K562 (cell line): ENCODE results near the gene NMT1. TPM values are rescaled to one million over a fixed set of nuclear protein-coding genes. Genes with fewer than 3 reads are reported as not detected.

ENCODE experiments used
- GATAD2A ChIP-seq: fragments of 450-650 bp; IDR thresholded peaks from 2 replicates; pipeline ENCODE4 v1.6.1; 2017
- HDAC3 ChIP-seq: fragments of 450-650 bp; IDR thresholded peaks from 2 replicates; pipeline ENCODE4 v1.6.1; 2018; ENCODE audit warnings: borderline replicate concordance, mild to moderate bottlenecking, moderate library complexity; ENCODE audit not compliant: partially characterized antibody
- HNRNPH1 ChIP-seq: fragments of 200-400 bp; formaldehyde crosslinking; optimal IDR thresholded peaks from 2 replicates; pipeline ENCODE3; 2017; ENCODE audit warnings: low read depth, mild to moderate bottlenecking, low read length, moderate library complexity
- MEF2A ChIP-seq: IDR thresholded peaks from 2 replicates; pipeline ENCODE4 v1.6.1; 2011; ENCODE audit warnings: low read depth, mild to moderate bottlenecking, low read length, moderate library complexity; ENCODE audit not compliant: control insufficient read depth
- NELFE ChIP-seq: IDR thresholded peaks from 2 replicates; pipeline ENCODE4 v1.6.1; 2011; ENCODE audit warnings: mild to moderate bottlenecking; ENCODE audit not compliant: insufficient read depth, insufficient read length
- NR2C2 ChIP-seq, 2 experiments: fragments of 200-800 bp in 1 of 2; sonication (Bioruptor generic) in 1 of 2; sonication (generic) in 1 of 2; formaldehyde crosslinking in 1 of 2; IDR thresholded peaks; 2 replicates each; pipeline versions ENCODE4 v1.6.1 to v1.8.0; 2016 to 2022; ENCODE audit warnings: mild to moderate bottlenecking in 1 of 2, missing compliant biosample characterization in 1 of 2, missing genetic modification characterization in 1 of 2, missing genetic modification reagents in 1 of 2
- NR2F6 ChIP-seq: fragments of 450-650 bp; formaldehyde crosslinking; IDR thresholded peaks from 2 replicates; pipeline ENCODE4 v1.4.0; 2020; ENCODE audit warnings: mild to moderate bottlenecking
- PRMT5 ChIP-seq: sonication (generic); formaldehyde crosslinking; IDR thresholded peaks from 2 replicates; pipeline ENCODE4 v1.5.0; 2020; ENCODE audit warnings: missing genetic modification reagents
- STAG1 ChIP-seq: sonication (generic); formaldehyde crosslinking; IDR thresholded peaks from 2 replicates; pipeline ENCODE4 v1.5.0; 2020; ENCODE audit warnings: missing genetic modification reagents, borderline replicate concordance
- THRAP3 ChIP-seq: fragments of 450-650 bp; IDR thresholded peaks from 2 replicates; pipeline ENCODE4 v1.6.1; 2016; ENCODE audit warnings: mild to moderate bottlenecking, inconsistent platforms, borderline replicate concordance
- ZNF830 ChIP-seq: fragments of 250-450 bp; sonication (Bioruptor Pico); IDR thresholded peaks from 2 replicates; pipeline ENCODE4 v1.5.0; 2021; ENCODE audit warnings: mild to moderate bottlenecking
- polyA plus RNA-seq, 8 experiments: library from polyadenylated mRNA; depleted of rRNA in 4 of 8; stranded (reverse) in 5 of 8; unstranded in 3 of 8; fragments of >200 nt; fragmentation: Nextera tagmentation in 2 of 8; fragmentation: Illumina TruSeq in 1 of 8; extraction: Ambion mirVana in 2 of 8; extraction: Trizol in 1 of 8; gene quantifications; 2 replicates each; pipeline versions ENCODE4 v1.2.1 to v1.2.3, GENCODE V29; 2011 to 2014; ENCODE audit warnings: inconsistent platforms in 1 of 8, missing spikeins in 1 of 8
- total RNA-seq, 7 experiments: library from RNA; depleted of rRNA in 6 of 7; stranded (reverse); fragments of >200 nt in 6 of 7; fragmentation: Illumina TruSeq in 2 of 7; extraction: Trizol in 2 of 7; gene quantifications; 2 replicates each; pipeline versions ENCODE4 v1.2.1 to v1.2.3, GENCODE V29; 2011 to 2021; ENCODE audit warnings: low replicate concordance in 1 of 7
- TF ChIP-seq, protein P1 (sequence below): fragments of 150-350 bp; IDR thresholded peaks from 2 replicates; pipeline ENCODE4 v1.6.1; 2014; ENCODE audit warnings: low read depth, mild to moderate bottlenecking, low read length, borderline replicate concordance
- TF ChIP-seq, protein P2 (sequence below): IDR thresholded peaks from 2 replicates; pipeline ENCODE4 v1.6.1; 2016; ENCODE audit warnings: missing genetic modification characterization, missing compliant biosample characterization
- TF ChIP-seq, protein P3 (sequence below), 2 experiments: fragments of 450-650 bp; IDR thresholded peaks; 2 replicates each; pipeline ENCODE4 v1.6.1; 2016
- TF ChIP-seq, protein P4 (sequence below): fragments of 250-450 bp; sonication (Bioruptor Pico); IDR thresholded peaks from 2 replicates; pipeline ENCODE4 v1.5.0; 2021
- TF ChIP-seq, protein P5 (sequence below): sonication (generic); formaldehyde crosslinking; IDR thresholded peaks from 2 replicates; pipeline ENCODE4 v1.8.0; 2022; ENCODE audit warnings: mild to moderate bottlenecking, missing genetic modification reagents, borderline replicate concordance

Gene NMT1
- total and polyA plus RNA-seq, 9 of the 15 experiments (the other 6 are each of a cell fraction or from before 2014, with no cell fraction given) = 86.7 to 569 (median 213) TPM

DNA sequence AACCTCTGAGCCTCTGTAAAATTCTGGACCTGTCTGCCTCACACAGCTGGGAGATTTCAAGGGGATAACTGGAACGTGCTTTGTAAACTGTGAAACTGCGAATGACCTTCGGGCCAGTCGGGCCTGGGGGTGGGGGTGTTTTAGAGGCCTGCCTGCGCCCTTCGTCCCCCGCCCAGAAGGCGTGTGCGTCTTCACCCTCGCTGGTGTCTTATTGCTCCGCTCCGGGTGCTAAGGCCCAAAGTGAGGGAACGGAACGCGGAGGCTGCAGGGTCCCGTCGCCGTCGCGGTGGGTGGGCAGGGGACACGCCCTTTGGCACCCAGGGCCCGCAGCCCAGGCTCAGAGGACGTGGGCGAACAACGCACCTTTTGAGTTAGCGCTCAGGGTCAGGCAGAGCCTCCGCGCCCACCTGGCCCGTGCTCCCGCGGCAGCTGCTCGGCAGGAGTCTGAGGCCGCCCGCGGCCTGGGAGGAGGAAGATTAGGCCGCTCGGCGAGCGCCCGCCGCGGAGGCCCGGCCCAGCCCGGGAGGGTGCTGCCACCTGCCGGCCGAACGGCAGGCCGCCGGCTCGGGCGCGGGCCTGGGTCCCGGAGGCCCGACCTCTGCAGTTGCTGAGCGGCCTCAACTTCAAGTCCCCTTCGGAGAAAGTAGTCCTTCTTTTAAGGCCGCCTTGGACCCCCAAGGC lies 39.4 kb upstream of the NMT1 start (continued):
- TF ChIP-seq, protein P1, sequence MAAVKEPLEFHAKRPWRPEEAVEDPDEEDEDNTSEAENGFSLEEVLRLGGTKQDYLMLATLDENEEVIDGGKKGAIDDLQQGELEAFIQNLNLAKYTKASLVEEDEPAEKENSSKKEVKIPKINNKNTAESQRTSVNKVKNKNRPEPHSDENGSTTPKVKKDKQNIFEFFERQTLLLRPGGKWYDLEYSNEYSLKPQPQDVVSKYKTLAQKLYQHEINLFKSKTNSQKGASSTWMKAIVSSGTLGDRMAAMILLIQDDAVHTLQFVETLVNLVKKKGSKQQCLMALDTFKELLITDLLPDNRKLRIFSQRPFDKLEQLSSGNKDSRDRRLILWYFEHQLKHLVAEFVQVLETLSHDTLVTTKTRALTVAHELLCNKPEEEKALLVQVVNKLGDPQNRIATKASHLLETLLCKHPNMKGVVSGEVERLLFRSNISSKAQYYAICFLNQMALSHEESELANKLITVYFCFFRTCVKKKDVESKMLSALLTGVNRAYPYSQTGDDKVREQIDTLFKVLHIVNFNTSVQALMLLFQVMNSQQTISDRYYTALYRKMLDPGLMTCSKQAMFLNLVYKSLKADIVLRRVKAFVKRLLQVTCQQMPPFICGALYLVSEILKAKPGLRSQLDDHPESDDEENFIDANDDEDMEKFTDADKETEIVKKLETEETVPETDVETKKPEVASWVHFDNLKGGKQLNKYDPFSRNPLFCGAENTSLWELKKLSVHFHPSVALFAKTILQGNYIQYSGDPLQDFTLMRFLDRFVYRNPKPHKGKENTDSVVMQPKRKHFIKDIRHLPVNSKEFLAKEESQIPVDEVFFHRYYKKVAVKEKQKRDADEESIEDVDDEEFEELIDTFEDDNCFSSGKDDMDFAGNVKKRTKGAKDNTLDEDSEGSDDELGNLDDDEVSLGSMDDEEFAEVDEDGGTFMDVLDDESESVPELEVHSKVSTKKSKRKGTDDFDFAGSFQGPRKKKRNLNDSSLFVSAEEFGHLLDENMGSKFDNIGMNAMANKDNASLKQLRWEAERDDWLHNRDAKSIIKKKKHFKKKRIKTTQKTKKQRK = no peak
- TF ChIP-seq THRAP3 (no peak), NR2C2 (CRISPR knock-in tag; IDR thresholded peaks at IDR 0.05) (no peak), NR2C2 (tag; IDR thresholded peaks at IDR 0.05) (no peak), MEF2A (no peak), HDAC3 (no peak), ZNF830 (no peak), PRMT5 (CRISPR knock-in tag) (no peak), NELFE (no peak), GATAD2A (no peak), HNRNPH1 (no peak), NR2F6 (CRISPR knock-in tag) (no peak), STAG1 (no peak)
- TF ChIP-seq, protein P2, sequence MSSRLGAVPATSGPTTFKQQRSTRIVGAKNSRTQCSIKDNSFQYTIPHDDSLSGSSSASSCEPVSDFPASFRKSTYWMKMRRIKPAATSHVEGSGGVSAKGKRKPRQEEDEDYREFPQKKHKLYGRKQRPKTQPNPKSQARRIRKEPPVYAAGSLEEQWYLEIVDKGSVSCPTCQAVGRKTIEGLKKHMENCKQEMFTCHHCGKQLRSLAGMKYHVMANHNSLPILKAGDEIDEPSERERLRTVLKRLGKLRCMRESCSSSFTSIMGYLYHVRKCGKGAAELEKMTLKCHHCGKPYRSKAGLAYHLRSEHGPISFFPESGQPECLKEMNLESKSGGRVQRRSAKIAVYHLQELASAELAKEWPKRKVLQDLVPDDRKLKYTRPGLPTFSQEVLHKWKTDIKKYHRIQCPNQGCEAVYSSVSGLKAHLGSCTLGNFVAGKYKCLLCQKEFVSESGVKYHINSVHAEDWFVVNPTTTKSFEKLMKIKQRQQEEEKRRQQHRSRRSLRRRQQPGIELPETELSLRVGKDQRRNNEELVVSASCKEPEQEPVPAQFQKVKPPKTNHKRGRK (tag) = no peak
- TF ChIP-seq, protein P3, sequence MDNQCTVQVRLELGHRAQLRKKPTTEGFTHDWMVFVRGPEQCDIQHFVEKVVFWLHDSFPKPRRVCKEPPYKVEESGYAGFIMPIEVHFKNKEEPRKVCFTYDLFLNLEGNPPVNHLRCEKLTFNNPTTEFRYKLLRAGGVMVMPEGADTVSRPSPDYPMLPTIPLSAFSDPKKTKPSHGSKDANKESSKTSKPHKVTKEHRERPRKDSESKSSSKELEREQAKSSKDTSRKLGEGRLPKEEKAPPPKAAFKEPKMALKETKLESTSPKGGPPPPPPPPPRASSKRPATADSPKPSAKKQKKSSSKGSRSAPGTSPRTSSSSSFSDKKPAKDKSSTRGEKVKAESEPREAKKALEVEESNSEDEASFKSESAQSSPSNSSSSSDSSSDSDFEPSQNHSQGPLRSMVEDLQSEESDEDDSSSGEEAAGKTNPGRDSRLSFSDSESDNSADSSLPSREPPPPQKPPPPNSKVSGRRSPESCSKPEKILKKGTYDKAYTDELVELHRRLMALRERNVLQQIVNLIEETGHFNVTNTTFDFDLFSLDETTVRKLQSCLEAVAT (IDR thresholded peaks at IDR 0.05) = 0 out of 4 replicates have a peak, but pooled peaks of 1 of the 2 experiments have one; percentile 23
- TF ChIP-seq, protein P4, sequence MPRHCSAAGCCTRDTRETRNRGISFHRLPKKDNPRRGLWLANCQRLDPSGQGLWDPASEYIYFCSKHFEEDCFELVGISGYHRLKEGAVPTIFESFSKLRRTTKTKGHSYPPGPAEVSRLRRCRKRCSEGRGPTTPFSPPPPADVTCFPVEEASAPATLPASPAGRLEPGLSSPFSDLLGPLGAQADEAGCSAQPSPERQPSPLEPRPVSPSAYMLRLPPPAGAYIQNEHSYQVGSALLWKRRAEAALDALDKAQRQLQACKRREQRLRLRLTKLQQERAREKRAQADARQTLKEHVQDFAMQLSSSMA (CRISPR knock-in tag) = no peak
- TF ChIP-seq, protein P5, sequence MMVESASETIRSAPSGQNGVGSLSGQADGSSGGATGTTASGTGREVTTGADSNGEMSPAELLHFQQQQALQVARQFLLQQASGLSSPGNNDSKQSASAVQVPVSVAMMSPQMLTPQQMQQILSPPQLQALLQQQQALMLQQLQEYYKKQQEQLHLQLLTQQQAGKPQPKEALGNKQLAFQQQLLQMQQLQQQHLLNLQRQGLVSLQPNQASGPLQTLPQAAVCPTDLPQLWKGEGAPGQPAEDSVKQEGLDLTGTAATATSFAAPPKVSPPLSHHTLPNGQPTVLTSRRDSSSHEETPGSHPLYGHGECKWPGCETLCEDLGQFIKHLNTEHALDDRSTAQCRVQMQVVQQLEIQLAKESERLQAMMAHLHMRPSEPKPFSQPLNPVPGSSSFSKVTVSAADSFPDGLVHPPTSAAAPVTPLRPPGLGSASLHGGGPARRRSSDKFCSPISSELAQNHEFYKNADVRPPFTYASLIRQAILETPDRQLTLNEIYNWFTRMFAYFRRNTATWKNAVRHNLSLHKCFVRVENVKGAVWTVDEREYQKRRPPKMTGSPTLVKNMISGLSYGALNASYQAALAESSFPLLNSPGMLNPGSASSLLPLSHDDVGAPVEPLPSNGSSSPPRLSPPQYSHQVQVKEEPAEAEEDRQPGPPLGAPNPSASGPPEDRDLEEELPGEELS (CRISPR knock-in tag) = no peak
